Measurements from ENCODE around the gene TEDDM1. TPM values are rescaled to one million over a fixed set of nuclear protein-coding genes. Genes with fewer than 3 reads are reported as not detected.

TEDDM1 gene
- total RNA-seq, 1 donor from 2014 or later = not detected

GRCh38 chr1:182366596-182366995 lies 33.9 kb downstream of the TEDDM1 start:
- no peaks in the 10 kb centered on the region for H3K27me3 Mint-ChIP-seq (ENCODE audit: unreplicated experiment)
- H3K27ac Mint-ChIP-seq (ENCODE audit: unreplicated experiment) = no peak overlapping the region

GRCh38 chr1:182359645-182360044 lies 40.8 kb downstream of the TEDDM1 start:
- peaks cover 2% of the 10 kb centered on the region for H3K27me3 Mint-ChIP-seq (ENCODE audit: unreplicated experiment)
- no peak overlapping the region for H3K27ac Mint-ChIP-seq (ENCODE audit: unreplicated experiment)
- TF ChIP-seq CTCF (IDR thresholded peaks at IDR 0.05; ENCODE audit: partially characterized antibody, unreplicated experiment) = no peak
- H3K4me3 Mint-ChIP-seq (ENCODE audit: unreplicated experiment) = no peak overlapping the region
- no peak for DNase-seq
- H3K36me3 Mint-ChIP-seq (ENCODE audit: unreplicated experiment) = no peaks in the 10 kb centered on the region
- H3K9me3 Mint-ChIP-seq (ENCODE audit: unreplicated experiment) = peaks cover 2% of the 10 kb centered on the region
- H3K4me1 Mint-ChIP-seq (ENCODE audit: low read depth, unreplicated experiment) = peaks cover 9% of the 10 kb centered on the region

More at GRCh38 chr1:182366596-182366995, 33.9 kb downstream of the TEDDM1 start:
- Mint-ChIP-seq H3K36me3 (ENCODE audit: unreplicated experiment) (no peaks in the 10 kb centered on the region), H3K4me3 (ENCODE audit: unreplicated experiment) (no peak overlapping the region), H3K4me1 (ENCODE audit: low read depth, unreplicated experiment) (no peaks in the 10 kb centered on the region), H3K9me3 (ENCODE audit: unreplicated experiment) (no peaks in the 10 kb centered on the region)
- DNase-seq = no peak
- TF ChIP-seq CTCF (IDR thresholded peaks at IDR 0.05; ENCODE audit: partially characterized antibody, unreplicated experiment) = no peak

- H3K9me3 Mint-ChIP-seq (ENCODE audit: unreplicated experiment) = peaks cover 2% of the 10 kb centered on the region
- H3K4me3 Mint-ChIP-seq (ENCODE audit: unreplicated experiment) = no peak overlapping the region
- no peak overlapping the region for H3K27ac Mint-ChIP-seq (ENCODE audit: unreplicated experiment)
- peaks cover 2% of the 10 kb centered on the region for H3K27me3 Mint-ChIP-seq (ENCODE audit: unreplicated experiment)
- peaks cover 9% of the 10 kb centered on the region for H3K4me1 Mint-ChIP-seq (ENCODE audit: low read depth, unreplicated experiment)
- no peak for DNase-seq
- H3K36me3 Mint-ChIP-seq (ENCODE audit: unreplicated experiment) = no peaks in the 10 kb centered on the region
- no peak for TF ChIP-seq CTCF (IDR thresholded peaks at IDR 0.05; ENCODE audit: partially characterized antibody, unreplicated experiment)
Measured at GRCh38 chr1:182357913-182358312, 42.6 kb downstream of the TEDDM1 start.

- Mint-ChIP-seq H3K9me3 (ENCODE audit: unreplicated experiment) (peaks cover 2% of the 10 kb centered on the region), H3K27ac (ENCODE audit: unreplicated experiment) (no peak overlapping the region), H3K4me3 (ENCODE audit: unreplicated experiment) (no peak overlapping the region), H3K4me1 (ENCODE audit: low read depth, unreplicated experiment) (peaks cover 9% of the 10 kb centered on the region), H3K36me3 (ENCODE audit: unreplicated experiment) (no peaks in the 10 kb centered on the region), H3K27me3 (ENCODE audit: unreplicated experiment) (peaks cover 2% of the 10 kb centered on the region)
- no peak for TF ChIP-seq CTCF (IDR thresholded peaks at IDR 0.05; ENCODE audit: partially characterized antibody, unreplicated experiment)
- DNase-seq = no peak
Measured at GRCh38 chr1:182357171-182357570, 43.3 kb downstream of the TEDDM1 start.

GRCh38 chr1:182355723-182356098 lies 44.8 kb downstream of the TEDDM1 start:
- DNase-seq = no peak
- H3K4me1 Mint-ChIP-seq (ENCODE audit: low read depth, unreplicated experiment) = peaks cover 9% of the 10 kb centered on the region
- H3K4me3 Mint-ChIP-seq (ENCODE audit: unreplicated experiment) = no peak overlapping the region
- H3K9me3 Mint-ChIP-seq (ENCODE audit: unreplicated experiment) = peaks cover 2% of the 10 kb centered on the region
- H3K36me3 Mint-ChIP-seq (ENCODE audit: unreplicated experiment) = no peaks in the 10 kb centered on the region
- peaks cover 2% of the 10 kb centered on the region for H3K27me3 Mint-ChIP-seq (ENCODE audit: unreplicated experiment)
- TF ChIP-seq CTCF (IDR thresholded peaks at IDR 0.05; ENCODE audit: partially characterized antibody, unreplicated experiment) = no peak
- H3K27ac Mint-ChIP-seq (ENCODE audit: unreplicated experiment) = no peak overlapping the region
